Hematopoietic multipotent progenitor cell (in vitro differentiated cells): Measurements from ENCODE around the gene MBTD1. TPM values are rescaled to one million over a fixed set of nuclear protein-coding genes. Genes with fewer than 3 reads are reported as not detected.
"Not testable (repeated sequence)": the region's sequence is repeated elsewhere in the genome, so short reads cannot be mapped to it uniquely, and the experiment has no call there.

Source experiments
- DNase-seq, 3 donors: peaks; one replicate each; pipeline ENCODE4 v3.0.0-alpha.2; 2011 to 2015; ENCODE audit warnings: low read depth in 2 of 3, low spot score in 2 of 3
- total RNA-seq: library from RNA; depleted of rRNA; stranded (reverse); fragments of >200 nt; gene quantifications from one replicate; pipeline ENCODE4 v1.2.3, GENCODE V29; 2012

The MBTD1 gene
- 15.9 TPM for total RNA-seq

GRCh38 chr17:51259564-51260236 is at the start of gene MBTD1:
MBTD1 (minus strand) TSS chr17:51260049; CDS start chr17:51225161, 34,888 bp downstream.
- DNase-seq, result peak in 2 of 3 donors; percentile 98 to 99

GRCh38 chr17:51305182-51305581 is 45.3 kb upstream of the MBTD1 start:
- DNase-seq, result no peak

GRCh38 chr17:51299859-51300258 is 40.0 kb upstream of the MBTD1 start:
- no peak for DNase-seq

GRCh38 chr17:51298508-51299371 is 38.9 kb upstream of the MBTD1 start:
- peak in 2 of 3 donors; percentile 19 to 77 for DNase-seq

GRCh38 chr17:51294338-51294737 is 34.5 kb upstream of the MBTD1 start:
- DNase-seq, result not testable (repeated sequence)

GRCh38 chr17:51289696-51290111 is 29.9 kb upstream of the MBTD1 start:
- no peak for DNase-seq

GRCh38 chr17:51287412-51287811 is 27.6 kb upstream of the MBTD1 start:
- no peak for DNase-seq

GRCh38 chr17:51279183-51279582 is 19.3 kb upstream of the MBTD1 start:
- no peak for DNase-seq

GRCh38 chr17:51275381-51275780 is 15.5 kb upstream of the MBTD1 start:
- DNase-seq, result no peak

GRCh38 chr17:51272812-51273211 is 13.0 kb upstream of the MBTD1 start:
- no peak for DNase-seq

- DNase-seq, result no peak
Measured at GRCh38 chr17:51270636-51271035, 10.8 kb upstream of the MBTD1 start.

GRCh38 chr17:51269991-51270390 is 10.1 kb upstream of the MBTD1 start:
- DNase-seq, result no peak

GRCh38 chr17:51264466-51264865 is 4.6 kb upstream of the MBTD1 start:
- DNase-seq, result peak in 1 of 3 donors; percentile 24

- no peak for DNase-seq
Measured at GRCh38 chr17:51263006-51263405, 3.2 kb upstream of the MBTD1 start.

GRCh38 chr17:51261024-51261963 is 1.4 kb upstream of the MBTD1 start:
- peak in 2 of 3 donors; percentile 77 for DNase-seq

- peak; percentile 91 to 99 (median 97) for DNase-seq
Measured at GRCh38 chr17:51260237-51261023, 581 bp upstream of the MBTD1 start, which contains the start of gene UTP18. UTP18 (plus strand) TSS chr17:51260546; CDS start chr17:51260585, 39 bp downstream.

GRCh38 chr17:51258756-51259563 is 889 bp downstream of the MBTD1 start:
- DNase-seq, result peak in 2 of 3 donors; percentile 7 to 17

GRCh38 chr17:51257150-51258081 is 2.4 kb downstream of the MBTD1 start:
- DNase-seq, result no peak
